HepG2 (cell line): ENCODE measurements around the gene TUBB4B. TPM values are rescaled to one million over a fixed set of nuclear protein-coding genes. Genes with fewer than 3 reads are reported as not detected.
A peak's percentile ranks its signal among the peaks of the same experiment; 100 is the strongest.

Source experiments
- ASH2L ChIP-seq: fragments of 300-600, 200-600 bp; sonication (generic); IDR thresholded peaks from 2 replicates; pipeline ENCODE4 v1.7.0; 2017; ENCODE audit warnings: low read depth, mild to moderate bottlenecking, moderate library complexity, mixed read lengths, low read length; ENCODE audit not compliant: insufficient read length
- CHD2 ChIP-seq: IDR thresholded peaks from 2 replicates; pipeline ENCODE4 v1.6.1; 2011; ENCODE audit warnings: low read depth, low read length, improper control_type of control experiment
- DMAP1 ChIP-seq: IDR thresholded peaks from 2 replicates; pipeline ENCODE4 v1.6.1; 2016
- DNMT1 ChIP-seq: sonication (generic); formaldehyde crosslinking; IDR thresholded peaks from 2 replicates; pipeline ENCODE4 v1.5.1; 2020; ENCODE audit warnings: mild to moderate bottlenecking, missing genetic modification reagents
- ELF1 ChIP-seq: sonication (generic); formaldehyde crosslinking; IDR thresholded peaks from 2 replicates; pipeline ENCODE4 v1.4.0; 2020; ENCODE audit warnings: missing genetic modification reagents
- GABPB1 ChIP-seq: IDR thresholded peaks from 2 replicates; pipeline ENCODE4 v1.6.1; 2016; ENCODE audit warnings: mild to moderate bottlenecking, missing genetic modification reagents, moderate library complexity, missing compliant biosample characterization
- MEF2D ChIP-seq: sonication (generic); formaldehyde crosslinking; IDR thresholded peaks from 2 replicates; pipeline ENCODE4 v1.5.1; 2020; ENCODE audit warnings: mild to moderate bottlenecking, missing genetic modification reagents
- MXD3 ChIP-seq: IDR thresholded peaks from 2 replicates; pipeline ENCODE4 v1.6.1; 2016; ENCODE audit warnings: mild to moderate bottlenecking, missing biosample characterization, missing genetic modification reagents
- NRL ChIP-seq: sonication (generic); formaldehyde crosslinking; IDR thresholded peaks from 2 replicates; pipeline ENCODE4 v1.5.0; 2020; ENCODE audit warnings: missing genetic modification reagents, mild to moderate bottlenecking, moderate library complexity, borderline replicate concordance
- POLR2A ChIP-seq, 2 experiments: IDR thresholded peaks; 2 replicates each; pipeline ENCODE4 v1.6.1; 2011; ENCODE audit warnings: low read depth in 2 of 2, low read length in 2 of 2, mild to moderate bottlenecking in 1 of 2, moderate library complexity in 1 of 2; ENCODE audit not compliant: insufficient read depth in 1 of 2
- SMAD3 ChIP-seq: sonication (generic); formaldehyde crosslinking; IDR thresholded peaks from 2 replicates; pipeline ENCODE4 v1.4.0; 2020; ENCODE audit warnings: missing genetic modification reagents
- SOX6 ChIP-seq, 2 experiments: fragments of 450-650 bp in 1 of 2; sonication (generic) in 1 of 2; formaldehyde crosslinking in 1 of 2; IDR thresholded peaks; 2 replicates each; pipeline versions ENCODE4 v1.4.0 to v1.6.1; 2017 to 2020; ENCODE audit warnings: antibody characterized with exemption in 1 of 2, mild to moderate bottlenecking in 1 of 2, missing genetic modification reagents in 1 of 2
- TBX2 ChIP-seq: sonication (generic); formaldehyde crosslinking; IDR thresholded peaks from 2 replicates; pipeline ENCODE4 v1.5.0; 2020; ENCODE audit warnings: missing genetic modification reagents, mild to moderate bottlenecking, borderline replicate concordance
- ZNF414 ChIP-seq: sonication (generic); formaldehyde crosslinking; IDR thresholded peaks from 2 replicates; pipeline ENCODE4 v1.5.0; 2020; ENCODE audit warnings: missing genetic modification reagents
- ZNF547 ChIP-seq: sonication (generic); formaldehyde crosslinking; IDR thresholded peaks from 2 replicates; pipeline ENCODE4 v1.5.1; 2020; ENCODE audit warnings: mild to moderate bottlenecking, missing genetic modification reagents
- ZNF589 ChIP-seq: sonication (generic); formaldehyde crosslinking; conservative IDR thresholded peaks from 2 replicates; pipeline ENCODE4 v1.8.0; 2022; ENCODE audit warnings: mild to moderate bottlenecking, moderate library complexity, missing genetic modification reagents
- polyA plus RNA-seq, 8 experiments: library from polyadenylated mRNA; depleted of rRNA in 3 of 8; stranded (reverse) in 7 of 8; unstranded in 1 of 8; fragments of >200 nt; fragmentation: Illumina TruSeq in 4 of 8; extraction: Trizol in 4 of 8; gene quantifications; 2 replicates each; pipeline versions ENCODE4 v1.2.1 to v1.2.3, GENCODE V29; 2011 to 2016; ENCODE audit warnings: low read depth in 4 of 8, missing spikeins in 1 of 8, mixed read lengths in 1 of 8; ENCODE audit not compliant: insufficient read depth in 1 of 8
- total RNA-seq, 5 experiments: library from RNA; depleted of rRNA; stranded (reverse); fragments of >200 nt; fragmentation: Illumina TruSeq; extraction: Trizol; gene quantifications; 2 replicates each; pipeline ENCODE4 v1.2.3, GENCODE V29; 2016; ENCODE audit warnings: low read depth in 1 of 5
- TF ChIP-seq, protein P1 (sequence below): sonication (generic); formaldehyde crosslinking; IDR thresholded peaks from 2 replicates; pipeline ENCODE4 v1.4.0; 2020; ENCODE audit warnings: low read depth, missing genetic modification reagents
- TF ChIP-seq, protein P2 (sequence below): sonication (generic); formaldehyde crosslinking; IDR thresholded peaks from 2 replicates; pipeline ENCODE4 v1.5.1; 2020; ENCODE audit warnings: mild to moderate bottlenecking, missing genetic modification reagents, moderate library complexity
- TF ChIP-seq, protein P3 (sequence below): sonication (generic); formaldehyde crosslinking; IDR thresholded peaks from 2 replicates; pipeline ENCODE4 v1.9.0; 2021; ENCODE audit warnings: missing genetic modification reagents, borderline replicate concordance

The TUBB4B gene
- total and polyA plus RNA-seq, 2 of the 13 experiments (the other 11 are each of a cell fraction or from before 2014, with no cell fraction given), result 182 to 412 TPM

- TF ChIP-seq, protein P1, sequence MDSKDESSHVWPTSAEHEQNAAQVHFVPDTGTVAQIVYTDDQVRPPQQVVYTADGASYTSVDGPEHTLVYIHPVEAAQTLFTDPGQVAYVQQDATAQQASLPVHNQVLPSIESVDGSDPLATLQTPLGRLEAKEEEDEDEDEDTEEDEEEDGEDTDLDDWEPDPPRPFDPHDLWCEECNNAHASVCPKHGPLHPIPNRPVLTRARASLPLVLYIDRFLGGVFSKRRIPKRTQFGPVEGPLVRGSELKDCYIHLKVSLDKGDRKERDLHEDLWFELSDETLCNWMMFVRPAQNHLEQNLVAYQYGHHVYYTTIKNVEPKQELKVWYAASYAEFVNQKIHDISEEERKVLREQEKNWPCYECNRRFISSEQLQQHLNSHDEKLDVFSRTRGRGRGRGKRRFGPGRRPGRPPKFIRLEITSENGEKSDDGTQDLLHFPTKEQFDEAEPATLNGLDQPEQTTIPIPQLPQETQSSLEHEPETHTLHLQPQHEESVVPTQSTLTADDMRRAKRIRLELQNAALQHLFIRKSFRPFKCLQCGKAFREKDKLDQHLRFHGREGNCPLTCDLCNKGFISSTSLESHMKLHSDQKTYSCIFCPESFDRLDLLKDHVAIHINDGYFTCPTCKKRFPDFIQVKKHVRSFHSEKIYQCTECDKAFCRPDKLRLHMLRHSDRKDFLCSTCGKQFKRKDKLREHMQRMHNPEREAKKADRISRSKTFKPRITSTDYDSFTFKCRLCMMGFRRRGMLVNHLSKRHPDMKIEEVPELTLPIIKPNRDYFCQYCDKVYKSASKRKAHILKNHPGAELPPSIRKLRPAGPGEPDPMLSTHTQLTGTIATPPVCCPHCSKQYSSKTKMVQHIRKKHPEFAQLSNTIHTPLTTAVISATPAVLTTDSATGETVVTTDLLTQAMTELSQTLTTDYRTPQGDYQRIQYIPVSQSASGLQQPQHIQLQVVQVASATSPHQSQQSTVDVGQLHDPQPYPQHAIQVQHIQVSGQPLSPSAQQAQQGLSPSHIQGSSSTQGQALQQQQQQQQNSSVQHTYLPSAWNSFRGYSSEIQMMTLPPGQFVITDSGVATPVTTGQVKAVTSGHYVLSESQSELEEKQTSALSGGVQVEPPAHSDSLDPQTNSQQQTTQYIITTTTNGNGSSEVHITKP, result peak; percentile 11
- peak; percentile 13; the same call in 1 of the 2 replicates for TF ChIP-seq TBX2 (CRISPR knock-in tag)
- TF ChIP-seq POLR2A (IDR thresholded peaks at IDR 0.05; ENCODE audit: insufficient read depth in 1 of 2, low read depth in 2 of 2, low read length in 2 of 2), result no peak
- peak; percentile 2; the same call in 1 of the 2 replicates for TF ChIP-seq DNMT1 (CRISPR knock-in tag)
- no peak; the same call in 1 of the 2 replicates for TF ChIP-seq GABPB1 (CRISPR knock-in tag)
- peak; percentile 12; the same call in 1 of the 2 replicates for TF ChIP-seq ZNF414 (CRISPR knock-in tag)
- TF ChIP-seq DMAP1 (CRISPR knock-in tag), result peak; percentile 0; the same call in 1 of the 2 replicates
- TF ChIP-seq SMAD3 (CRISPR knock-in tag), result peak; percentile 32; the same call in 1 of the 2 replicates
- TF ChIP-seq, protein P2, sequence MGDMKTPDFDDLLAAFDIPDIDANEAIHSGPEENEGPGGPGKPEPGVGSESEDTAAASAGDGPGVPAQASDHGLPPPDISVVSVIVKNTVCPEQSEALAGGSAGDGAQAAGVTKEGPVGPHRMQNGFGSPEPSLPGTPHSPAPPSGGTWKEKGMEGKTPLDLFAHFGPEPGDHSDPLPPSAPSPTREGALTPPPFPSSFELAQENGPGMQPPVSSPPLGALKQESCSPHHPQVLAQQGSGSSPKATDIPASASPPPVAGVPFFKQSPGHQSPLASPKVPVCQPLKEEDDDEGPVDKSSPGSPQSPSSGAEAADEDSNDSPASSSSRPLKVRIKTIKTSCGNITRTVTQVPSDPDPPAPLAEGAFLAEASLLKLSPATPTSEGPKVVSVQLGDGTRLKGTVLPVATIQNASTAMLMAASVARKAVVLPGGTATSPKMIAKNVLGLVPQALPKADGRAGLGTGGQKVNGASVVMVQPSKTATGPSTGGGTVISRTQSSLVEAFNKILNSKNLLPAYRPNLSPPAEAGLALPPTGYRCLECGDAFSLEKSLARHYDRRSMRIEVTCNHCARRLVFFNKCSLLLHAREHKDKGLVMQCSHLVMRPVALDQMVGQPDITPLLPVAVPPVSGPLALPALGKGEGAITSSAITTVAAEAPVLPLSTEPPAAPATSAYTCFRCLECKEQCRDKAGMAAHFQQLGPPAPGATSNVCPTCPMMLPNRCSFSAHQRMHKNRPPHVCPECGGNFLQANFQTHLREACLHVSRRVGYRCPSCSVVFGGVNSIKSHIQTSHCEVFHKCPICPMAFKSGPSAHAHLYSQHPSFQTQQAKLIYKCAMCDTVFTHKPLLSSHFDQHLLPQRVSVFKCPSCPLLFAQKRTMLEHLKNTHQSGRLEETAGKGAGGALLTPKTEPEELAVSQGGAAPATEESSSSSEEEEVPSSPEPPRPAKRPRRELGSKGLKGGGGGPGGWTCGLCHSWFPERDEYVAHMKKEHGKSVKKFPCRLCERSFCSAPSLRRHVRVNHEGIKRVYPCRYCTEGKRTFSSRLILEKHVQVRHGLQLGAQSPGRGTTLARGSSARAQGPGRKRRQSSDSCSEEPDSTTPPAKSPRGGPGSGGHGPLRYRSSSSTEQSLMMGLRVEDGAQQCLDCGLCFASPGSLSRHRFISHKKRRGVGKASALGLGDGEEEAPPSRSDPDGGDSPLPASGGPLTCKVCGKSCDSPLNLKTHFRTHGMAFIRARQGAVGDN (CRISPR knock-in tag), result peak; percentile 54; the same call in 1 of the 2 replicates
- TF ChIP-seq SOX6 (IDR thresholded peaks at IDR 0.05), result no peak
- TF ChIP-seq SOX6 (CRISPR knock-in tag; IDR thresholded peaks at IDR 0.05), result peak; percentile 9; the same call in 1 of the 2 replicates
- peak; percentile 4; the same call in 1 of the 2 replicates for TF ChIP-seq ELF1 (CRISPR knock-in tag)
- no peak for TF ChIP-seq NRL (CRISPR knock-in tag)
- 0 out of 2 replicates have a peak, but pooled peaks have one; percentile 2 for TF ChIP-seq ZNF547 (CRISPR knock-in tag)
- 0 out of 2 replicates have a peak, but pooled peaks have one; percentile 4 for TF ChIP-seq ZNF589 (CRISPR knock-in tag)
- TF ChIP-seq ASH2L, result peak; percentile 8
- peak; percentile 1; the same call in 1 of the 2 replicates for TF ChIP-seq MXD3
- peak; percentile 3; the same call in 1 of the 2 replicates for TF ChIP-seq MEF2D
- no peak for TF ChIP-seq CHD2
- TF ChIP-seq, protein P3, sequence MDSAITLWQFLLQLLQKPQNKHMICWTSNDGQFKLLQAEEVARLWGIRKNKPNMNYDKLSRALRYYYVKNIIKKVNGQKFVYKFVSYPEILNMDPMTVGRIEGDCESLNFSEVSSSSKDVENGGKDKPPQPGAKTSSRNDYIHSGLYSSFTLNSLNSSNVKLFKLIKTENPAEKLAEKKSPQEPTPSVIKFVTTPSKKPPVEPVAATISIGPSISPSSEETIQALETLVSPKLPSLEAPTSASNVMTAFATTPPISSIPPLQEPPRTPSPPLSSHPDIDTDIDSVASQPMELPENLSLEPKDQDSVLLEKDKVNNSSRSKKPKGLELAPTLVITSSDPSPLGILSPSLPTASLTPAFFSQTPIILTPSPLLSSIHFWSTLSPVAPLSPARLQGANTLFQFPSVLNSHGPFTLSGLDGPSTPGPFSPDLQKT (CRISPR knock-in tag), result no peak
Measured at GRCh38 chr9:137201205-137201868, 39.8 kb upstream of the TUBB4B start (continued).
